ENCODE results near the gene RASSF4. TPM values are rescaled to one million over a fixed set of nuclear protein-coding genes. Genes with fewer than 3 reads are reported as not detected.

Gene RASSF4
- polyA plus RNA-seq, 1 donor (not counting 4 experiments of a cell fraction or from before 2014, with no cell fraction given) = 0.20 TPM

DNA sequence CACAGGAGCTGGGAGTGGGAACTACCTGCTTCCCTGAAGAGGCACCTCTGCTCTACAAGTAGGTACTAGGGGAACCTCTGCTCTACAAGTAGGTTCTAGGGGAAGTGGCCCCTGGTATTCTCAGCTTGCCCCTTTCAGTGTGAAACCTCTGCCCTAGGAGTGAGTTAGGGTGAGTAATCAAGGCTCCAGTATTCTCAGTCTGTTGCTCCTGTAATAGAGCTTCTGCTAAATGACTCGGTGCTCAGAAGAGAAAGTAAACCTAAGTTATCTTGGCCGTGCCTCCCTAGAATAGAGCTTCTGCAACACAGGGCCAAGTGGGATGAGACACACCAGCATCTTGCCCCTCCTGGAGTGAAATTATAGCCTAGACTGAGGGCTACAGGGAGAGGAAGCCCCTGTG, 13.4 kb upstream of the RASSF4 start:
- no peaks in the 10 kb centered on the region for H3K79me2 ChIP-seq (ENCODE audit: control insufficient read depth, insufficient read depth, low read length)
- no peak overlapping the region for H3K27ac ChIP-seq (ENCODE audit: control insufficient read depth, insufficient read depth, low read length)
- no peak overlapping the region for H3K9ac ChIP-seq (ENCODE audit: control insufficient read depth, extremely low read depth, insufficient read depth, low read length)
- H3K4me2 ChIP-seq (ENCODE audit: control insufficient read depth, extremely low read depth, insufficient read depth, low read depth, low read length) = no peak overlapping the region
- no peaks in the 10 kb centered on the region for H3K4me1 ChIP-seq (ENCODE audit: control insufficient read depth, extremely low read depth, insufficient read depth, low read length)
- no peaks in the 10 kb centered on the region for H4K20me1 ChIP-seq (ENCODE audit: control insufficient read depth, extremely low read depth, insufficient read depth, low read length)
- no peaks in the 10 kb centered on the region for H3K27me3 ChIP-seq (ENCODE audit: control insufficient read depth, extremely low read depth, insufficient read depth, low read length)
- no peaks in the 10 kb centered on the region for H3K9me1 ChIP-seq (ENCODE audit: control insufficient read depth, extremely low read depth, insufficient read depth, low read length)
- dilution Hi-C loops (cut with MboI; ENCODE audit: extremely low pct_ligation_motif_present, low sequenced_read_pairs) = no loop called here
- TF ChIP-seq EZH2 (IDR thresholded peaks at IDR 0.05; ENCODE audit: low read length) = no peak
- TF ChIP-seq, protein P1, sequence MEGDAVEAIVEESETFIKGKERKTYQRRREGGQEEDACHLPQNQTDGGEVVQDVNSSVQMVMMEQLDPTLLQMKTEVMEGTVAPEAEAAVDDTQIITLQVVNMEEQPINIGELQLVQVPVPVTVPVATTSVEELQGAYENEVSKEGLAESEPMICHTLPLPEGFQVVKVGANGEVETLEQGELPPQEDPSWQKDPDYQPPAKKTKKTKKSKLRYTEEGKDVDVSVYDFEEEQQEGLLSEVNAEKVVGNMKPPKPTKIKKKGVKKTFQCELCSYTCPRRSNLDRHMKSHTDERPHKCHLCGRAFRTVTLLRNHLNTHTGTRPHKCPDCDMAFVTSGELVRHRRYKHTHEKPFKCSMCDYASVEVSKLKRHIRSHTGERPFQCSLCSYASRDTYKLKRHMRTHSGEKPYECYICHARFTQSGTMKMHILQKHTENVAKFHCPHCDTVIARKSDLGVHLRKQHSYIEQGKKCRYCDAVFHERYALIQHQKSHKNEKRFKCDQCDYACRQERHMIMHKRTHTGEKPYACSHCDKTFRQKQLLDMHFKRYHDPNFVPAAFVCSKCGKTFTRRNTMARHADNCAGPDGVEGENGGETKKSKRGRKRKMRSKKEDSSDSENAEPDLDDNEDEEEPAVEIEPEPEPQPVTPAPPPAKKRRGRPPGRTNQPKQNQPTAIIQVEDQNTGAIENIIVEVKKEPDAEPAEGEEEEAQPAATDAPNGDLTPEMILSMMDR (optimal IDR thresholded peaks at IDR 0.05 in 1 of 3, IDR thresholded peaks at IDR 0.05 in 1 of 3, conservative IDR thresholded peaks at IDR 0.05 in 1 of 3; ENCODE audit: extremely low read depth in 1 of 3, insufficient read depth in 2 of 3, low read length in 3 of 3) = no peak
- FAIRE-seq (no peak), DNase-seq (ENCODE audit: low read depth, low spot score) (no peak)
- no peaks in the 10 kb centered on the region for H3K36me3 ChIP-seq (ENCODE audit: control insufficient read depth in 2 of 2, extremely low read depth in 1 of 2, insufficient read depth in 2 of 2, low read length in 2 of 2)
- no peak overlapping the region for H3K4me3 ChIP-seq (ENCODE audit: control insufficient read depth in 2 of 3, extremely low read depth in 1 of 3, insufficient read depth in 2 of 3, low read depth in 1 of 3, low read length in 3 of 3)
- no peak overlapping the region for H2AFZ ChIP-seq (ENCODE audit: control insufficient read depth, low read length)
- no peaks in the 10 kb centered on the region for H3K9me3 ChIP-seq (ENCODE audit: control insufficient read depth, low read depth, low read length)

DNA sequence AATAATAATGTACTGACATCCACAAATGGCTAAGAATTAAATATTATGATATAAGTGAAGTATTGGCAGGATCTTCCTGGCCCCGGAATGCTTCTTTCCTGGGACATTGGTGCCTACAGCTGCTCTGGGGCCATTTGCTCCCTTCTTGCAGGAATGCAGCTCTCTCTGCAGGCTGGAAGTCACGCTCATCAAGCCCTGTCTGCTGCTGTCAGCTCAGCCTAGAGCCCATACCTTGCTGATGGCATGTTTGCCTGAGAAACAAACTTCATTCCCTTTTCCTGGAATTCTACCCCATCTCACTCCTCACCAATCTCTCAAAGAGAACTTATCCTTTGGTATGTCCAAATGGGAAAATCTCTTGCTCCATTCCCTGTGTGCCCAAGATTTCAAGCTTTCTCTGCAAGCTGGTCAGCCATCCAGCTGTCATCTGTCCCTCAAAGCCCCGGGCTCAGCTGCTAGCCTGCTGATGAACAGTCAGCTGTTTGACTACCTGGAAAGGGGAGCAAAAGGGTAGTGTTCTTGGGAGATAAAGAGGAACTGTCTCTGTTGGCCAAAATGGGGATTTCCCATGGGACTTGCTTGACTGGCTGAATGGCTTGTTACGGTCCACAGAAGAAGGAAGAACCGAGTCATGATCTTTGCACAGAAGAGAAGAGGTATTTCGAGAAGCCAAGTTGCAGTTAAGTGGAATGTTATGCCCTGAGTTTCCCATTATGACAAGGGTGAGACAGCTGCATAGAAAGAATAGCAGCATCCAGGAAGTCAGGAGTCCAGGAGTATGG, 12.0 kb upstream of the RASSF4 start:
- Histone ChIP-seq H3K9me3 (ENCODE audit: control insufficient read depth, low read depth, low read length) (no peaks in the 10 kb centered on the region), H3K27ac (ENCODE audit: control insufficient read depth, insufficient read depth, low read length) (no peak overlapping the region), H2AFZ (ENCODE audit: control insufficient read depth, low read length) (no peak overlapping the region), H3K4me3 (ENCODE audit: control insufficient read depth in 2 of 3, extremely low read depth in 1 of 3, insufficient read depth in 2 of 3, low read depth in 1 of 3, low read length in 3 of 3) (no peak overlapping the region), H3K36me3 (ENCODE audit: control insufficient read depth in 2 of 2, extremely low read depth in 1 of 2, insufficient read depth in 2 of 2, low read length in 2 of 2) (no peaks in the 10 kb centered on the region), H4K20me1 (ENCODE audit: control insufficient read depth, extremely low read depth, insufficient read depth, low read length) (no peaks in the 10 kb centered on the region), H3K9ac (ENCODE audit: control insufficient read depth, extremely low read depth, insufficient read depth, low read length) (no peak overlapping the region), H3K9me1 (ENCODE audit: control insufficient read depth, extremely low read depth, insufficient read depth, low read length) (no peaks in the 10 kb centered on the region), H3K4me2 (ENCODE audit: control insufficient read depth, extremely low read depth, insufficient read depth, low read depth, low read length) (no peak overlapping the region), H3K4me1 (ENCODE audit: control insufficient read depth, extremely low read depth, insufficient read depth, low read length) (no peaks in the 10 kb centered on the region), H3K27me3 (ENCODE audit: control insufficient read depth, extremely low read depth, insufficient read depth, low read length) (no peaks in the 10 kb centered on the region), H3K79me2 (ENCODE audit: control insufficient read depth, insufficient read depth, low read length) (no peaks in the 10 kb centered on the region)
- no peak for FAIRE-seq
- TF ChIP-seq, protein P1 (optimal IDR thresholded peaks at IDR 0.05 in 1 of 3, IDR thresholded peaks at IDR 0.05 in 1 of 3, conservative IDR thresholded peaks at IDR 0.05 in 1 of 3; ENCODE audit: extremely low read depth in 1 of 3, insufficient read depth in 2 of 3, low read length in 3 of 3) = no peak
- TF ChIP-seq EZH2 (IDR thresholded peaks at IDR 0.05; ENCODE audit: low read length) = no peak
- dilution Hi-C loops (cut with MboI; ENCODE audit: extremely low pct_ligation_motif_present, low sequenced_read_pairs) = no loop called here
- DNase-seq (ENCODE audit: low read depth, low spot score) = no peak
